ENCODE measurements around the gene MYO9A.
"Not testable (repeated sequence)": the region's sequence is repeated elsewhere in the genome, so short reads cannot be mapped to it uniquely, and the experiment has no call there.

Gene MYO9A

GRCh38 chr15:72086920-72087648 lies 30.9 kb downstream of the MYO9A start:
- no peak for DNase-seq

DNA sequence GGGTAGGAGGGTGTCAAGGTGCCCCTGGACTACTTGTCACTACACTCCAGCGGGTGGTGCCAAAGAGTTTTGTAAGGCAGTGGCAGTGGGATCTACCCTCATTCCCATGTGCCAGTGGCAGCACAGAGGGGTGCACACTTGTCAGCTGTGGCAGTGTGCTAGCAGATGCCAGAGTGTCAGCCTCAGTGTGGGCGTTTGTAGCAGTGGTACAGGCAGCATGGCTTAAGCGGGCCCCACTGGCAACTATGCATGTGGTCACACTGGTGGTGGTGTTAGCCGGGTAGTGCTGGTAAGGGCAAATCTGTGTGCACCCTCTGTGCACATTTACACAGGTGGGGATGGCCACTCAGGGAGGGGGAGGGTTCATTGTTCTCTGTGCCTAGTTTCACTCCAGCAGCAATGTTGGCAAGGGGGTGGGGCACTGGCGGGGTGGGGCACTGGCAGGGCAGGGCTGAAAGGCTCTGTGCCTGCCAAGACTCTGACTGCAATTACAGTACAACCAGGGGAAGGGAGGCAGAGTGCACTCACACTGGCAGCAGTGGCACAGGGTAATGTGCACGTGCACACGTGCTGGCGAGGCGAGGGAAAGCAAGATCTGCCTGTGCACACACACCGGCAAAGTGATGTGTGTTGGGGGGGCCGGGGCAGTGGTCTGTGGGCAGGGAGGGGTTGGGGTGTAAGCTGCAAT lies 31.8 kb downstream of the MYO9A start:
- DNase-seq: no peak

DNA sequence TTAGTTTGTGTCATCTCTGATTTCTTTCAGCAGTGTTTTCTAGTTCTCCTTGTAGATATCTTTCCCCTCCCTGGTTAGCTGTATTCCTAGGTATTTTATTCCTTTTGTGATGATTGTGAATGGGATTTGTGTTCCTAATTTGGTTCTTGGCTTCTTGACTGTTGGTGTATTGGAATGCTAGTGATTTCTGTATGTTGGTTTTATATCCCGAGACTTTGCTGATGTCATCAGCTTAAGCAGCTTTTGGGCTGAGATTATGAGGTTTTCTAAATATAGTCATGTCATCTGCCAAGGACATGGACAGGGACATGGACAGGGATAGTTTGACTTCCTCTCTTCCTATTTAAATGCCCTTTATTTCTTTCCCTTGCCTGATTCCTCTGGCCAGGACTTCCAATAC lies 35.8 kb downstream of the MYO9A start:
- DNase-seq: no peak

GRCh38 chr15:72078887-72079286 lies 39.1 kb downstream of the MYO9A start:
- no peak for DNase-seq

DNA sequence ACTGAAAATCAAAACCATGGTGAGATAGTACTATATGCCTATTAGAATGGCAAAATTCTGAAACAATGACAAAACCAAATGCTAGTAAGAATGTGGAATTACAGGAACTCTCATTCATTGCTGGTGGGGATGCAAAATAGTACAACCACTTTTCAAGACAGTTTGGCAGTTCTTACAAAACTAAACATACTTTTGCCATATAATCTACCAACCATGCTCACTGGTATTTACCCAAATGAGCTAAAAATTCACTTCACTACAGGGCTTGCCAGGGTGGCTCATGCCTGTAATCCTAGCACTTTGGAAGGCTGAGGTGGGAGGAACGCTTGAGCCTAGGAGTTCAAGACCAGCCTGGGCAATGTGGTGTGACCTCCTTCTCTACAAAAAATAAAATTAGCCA lies 40.0 kb downstream of the MYO9A start:
- DNase-seq: no peak

- DNase-seq: no peak
Observed at GRCh38 chr15:72074335-72075060, 43.5 kb downstream of the MYO9A start.

- not testable (repeated sequence) for DNase-seq
Observed at GRCh38 chr15:72071448-72071825, 46.5 kb downstream of the MYO9A start.

DNA sequence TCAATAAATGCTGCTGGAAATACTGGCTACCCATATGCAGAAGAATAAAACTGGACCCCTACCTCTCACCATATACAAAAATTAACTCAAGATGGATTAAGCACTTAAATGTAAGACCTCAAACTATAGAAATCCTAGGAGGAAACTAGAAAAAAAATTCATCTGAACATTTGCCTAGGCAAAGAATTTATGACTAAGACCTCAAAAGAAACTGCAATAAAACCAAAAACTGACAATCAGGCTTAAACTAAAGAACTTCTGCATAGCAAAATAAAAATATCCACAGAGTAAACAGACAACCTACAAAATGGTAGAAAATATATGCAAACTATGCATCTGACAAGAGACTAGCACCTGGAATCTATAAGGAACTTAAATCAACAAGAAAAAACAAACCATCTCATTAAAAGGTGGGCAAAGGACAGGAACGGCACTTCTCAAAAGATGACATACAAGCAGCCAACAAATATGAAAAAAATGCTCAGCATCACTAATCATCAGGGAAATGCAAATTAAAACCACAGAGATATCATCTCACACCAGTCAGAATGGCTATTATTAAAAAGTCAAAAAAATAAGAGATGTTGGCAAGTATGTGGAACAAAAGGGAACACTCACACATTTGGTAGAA lies 47.0 kb downstream of the MYO9A start:
- DNase-seq: no peak

DNA sequence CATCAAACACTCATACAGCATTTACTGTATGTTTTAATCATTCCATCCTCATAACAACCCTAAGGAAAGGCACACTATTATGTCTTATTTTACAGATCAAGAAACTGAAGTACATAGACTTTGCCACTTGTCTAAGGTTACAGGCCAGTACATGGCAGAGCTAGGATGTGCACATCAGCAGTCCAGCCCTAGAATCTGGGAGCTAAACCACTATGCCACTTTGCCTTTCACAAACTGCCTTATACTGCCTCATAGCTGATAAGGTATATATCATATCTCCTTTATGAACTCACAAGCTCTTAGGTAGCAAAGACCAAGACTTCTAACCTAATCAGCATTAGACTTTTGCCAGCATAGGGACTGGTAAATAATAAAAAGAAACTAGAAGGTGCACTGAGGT lies 49.1 kb downstream of the MYO9A start:
- no peak for DNase-seq

- DNase-seq: no peak
Observed at GRCh38 chr15:72065801-72066200, 52.1 kb downstream of the MYO9A start.

DNA sequence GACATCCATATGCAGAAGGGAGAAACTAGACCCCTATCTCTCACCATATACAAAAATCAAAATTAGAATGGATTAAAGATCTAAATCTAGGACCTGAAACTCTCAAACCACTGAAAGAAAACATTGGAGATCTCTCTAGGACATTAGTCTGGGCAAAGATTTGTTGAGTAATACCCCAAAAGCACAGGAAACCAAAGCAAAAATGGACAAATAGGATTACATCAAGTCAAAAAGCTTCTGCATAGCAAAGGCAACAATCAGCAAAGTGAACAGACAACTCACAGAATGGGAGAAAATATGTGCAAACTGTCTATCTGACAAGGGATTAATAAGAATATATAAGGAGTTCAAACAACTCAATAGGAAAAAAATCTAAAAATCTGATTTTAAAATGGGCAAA lies 54.8 kb downstream of the MYO9A start:
- DNase-seq: no peak

DNA sequence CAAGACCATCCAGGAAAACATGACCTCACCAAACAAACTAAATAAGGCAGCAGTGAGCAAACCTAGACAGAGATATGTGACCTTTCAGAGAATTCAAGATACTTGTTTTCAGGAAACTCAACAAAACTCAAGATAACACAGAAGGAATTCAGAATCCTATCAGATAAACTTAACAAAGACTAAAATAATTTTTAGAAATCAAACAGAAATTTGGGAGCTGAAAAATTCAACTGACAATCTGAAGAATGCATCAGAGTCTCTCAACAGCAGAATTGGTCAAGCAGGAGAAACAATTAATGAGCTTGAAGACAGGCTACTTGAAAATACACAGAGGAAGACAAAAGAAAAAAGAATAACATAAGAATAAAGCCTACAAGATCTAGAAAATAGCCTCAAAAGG lies 55.6 kb downstream of the MYO9A start:
- no peak for DNase-seq

- no peak for DNase-seq
Observed at GRCh38 chr15:72060687-72061250, 57.2 kb downstream of the MYO9A start.

DNA sequence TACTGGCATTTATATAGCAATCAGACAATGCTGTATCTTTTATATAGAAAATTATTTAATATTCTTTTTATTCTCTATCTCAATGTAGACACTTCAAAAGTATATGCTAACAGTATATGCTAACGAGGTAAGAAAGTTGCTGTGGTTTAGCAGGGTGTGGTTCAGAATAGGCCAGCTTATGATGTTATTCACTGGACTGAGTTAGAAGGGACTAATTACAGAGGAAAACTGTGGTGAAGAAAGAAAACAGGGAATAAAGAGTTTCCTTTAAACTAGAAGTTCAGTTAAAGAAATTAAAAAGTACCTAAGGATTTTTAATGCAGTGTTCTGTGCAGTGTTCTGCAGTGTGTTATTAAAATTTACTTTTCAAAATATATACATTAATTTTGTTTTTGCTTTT lies 59.4 kb downstream of the MYO9A start:
- DNase-seq: no peak

DNA sequence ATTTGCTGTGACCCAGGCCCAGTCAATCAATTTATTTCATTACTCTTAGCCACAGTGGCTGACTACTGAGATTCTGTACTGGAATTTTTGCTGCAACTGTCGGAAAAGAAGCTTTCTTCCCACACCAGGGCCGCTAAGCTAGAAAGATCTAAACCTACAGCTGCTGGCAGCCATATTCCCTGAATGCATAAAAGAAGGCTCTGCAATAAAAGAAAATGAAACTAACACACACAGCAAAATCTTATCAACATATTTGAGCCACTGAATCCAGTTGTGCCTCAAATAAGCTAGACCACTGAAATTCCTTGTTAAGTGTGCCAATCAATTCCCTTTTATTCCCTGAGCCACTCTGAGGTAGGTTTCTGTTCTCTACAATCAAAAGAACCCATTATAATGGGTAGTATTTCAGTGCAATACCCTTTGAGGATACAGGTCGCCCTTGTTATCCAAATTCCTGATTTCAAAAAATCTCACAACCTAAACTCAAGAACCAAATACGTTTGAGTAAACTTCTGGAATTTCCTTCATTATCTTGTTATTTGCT lies 60.3 kb downstream of the MYO9A start:
- DNase-seq: no peak

- DNase-seq: not testable (repeated sequence)
Observed at GRCh38 chr15:72056217-72056616, 61.7 kb downstream of the MYO9A start.

DNA sequence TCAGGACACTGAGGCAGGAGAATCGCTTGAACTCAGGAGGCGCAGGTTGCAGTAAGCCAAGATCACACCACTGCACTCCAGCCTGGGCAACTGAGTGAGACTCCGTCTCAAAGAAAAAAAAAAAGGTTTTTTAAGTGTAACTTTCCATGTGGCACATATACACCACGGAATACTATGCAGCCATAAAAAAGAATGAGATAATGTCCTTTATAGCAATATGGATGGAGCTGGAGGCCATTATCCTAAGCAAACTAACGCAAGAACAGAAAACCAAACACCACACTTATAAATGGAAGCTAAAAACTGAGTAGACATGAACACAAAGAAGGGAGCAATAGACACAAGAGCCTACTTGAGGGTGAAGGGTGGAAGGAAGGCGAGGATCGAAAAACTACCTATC lies 64.7 kb downstream of the MYO9A start:
- not testable (repeated sequence) for DNase-seq

DNA sequence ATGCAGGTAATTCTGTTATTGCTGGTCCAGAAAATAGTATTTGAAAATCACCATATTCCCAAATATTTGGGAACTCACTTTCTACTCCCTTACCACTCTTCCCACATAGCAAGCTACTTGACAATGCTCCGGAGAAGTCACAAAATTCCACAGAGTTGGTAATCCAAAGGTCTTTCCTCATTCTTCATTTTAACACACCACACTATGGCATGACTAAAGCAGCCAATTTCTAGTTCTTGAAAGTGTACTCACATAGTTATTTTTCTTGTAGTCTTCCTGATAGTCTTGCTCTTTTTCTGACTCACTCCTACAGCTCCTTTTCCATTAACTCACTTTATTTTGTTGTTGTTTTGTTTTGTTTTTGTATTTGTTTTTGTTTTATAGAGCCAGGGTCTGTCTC lies 67.2 kb downstream of the MYO9A start:
- DNase-seq: no peak

DNA sequence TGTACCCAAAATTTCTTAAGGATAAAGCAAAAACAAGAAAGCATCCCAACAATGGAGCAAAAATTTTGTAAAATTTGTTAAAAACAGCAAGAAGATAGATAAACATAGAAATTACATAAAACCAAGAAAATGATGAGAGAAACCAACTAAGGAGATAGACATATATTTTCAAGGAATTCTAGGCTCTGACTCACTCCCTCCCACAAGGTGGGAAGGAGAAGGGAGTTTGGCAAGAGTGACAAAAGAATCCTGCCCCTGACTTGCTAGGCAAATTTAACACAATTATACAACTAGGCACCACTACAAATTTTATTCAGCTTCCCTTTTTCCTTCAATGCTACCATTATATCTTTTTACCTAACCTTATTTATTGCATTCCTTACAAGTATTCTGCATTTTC lies 70.9 kb downstream of the MYO9A start:
- no peak for DNase-seq

DNA sequence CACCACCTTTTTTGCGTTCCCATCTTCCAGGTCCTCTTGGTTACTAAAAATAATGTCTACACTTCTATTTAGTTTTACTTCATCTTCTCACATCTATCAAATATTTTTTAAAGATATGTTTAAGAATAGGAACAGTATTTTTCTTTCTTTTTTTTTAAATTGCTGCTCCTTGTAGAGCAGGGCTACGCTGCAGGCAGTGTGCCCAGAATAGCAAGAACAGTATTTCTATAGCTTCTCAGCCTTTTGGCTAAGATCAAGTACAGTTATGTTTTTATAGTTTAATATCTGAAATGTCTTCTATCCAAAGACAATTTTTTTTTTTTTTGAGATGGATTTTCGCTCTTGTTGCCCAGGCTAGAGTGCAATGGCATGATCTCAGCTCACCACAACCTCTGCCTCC lies 73.0 kb downstream of the MYO9A start:
- no peak for DNase-seq

DNA sequence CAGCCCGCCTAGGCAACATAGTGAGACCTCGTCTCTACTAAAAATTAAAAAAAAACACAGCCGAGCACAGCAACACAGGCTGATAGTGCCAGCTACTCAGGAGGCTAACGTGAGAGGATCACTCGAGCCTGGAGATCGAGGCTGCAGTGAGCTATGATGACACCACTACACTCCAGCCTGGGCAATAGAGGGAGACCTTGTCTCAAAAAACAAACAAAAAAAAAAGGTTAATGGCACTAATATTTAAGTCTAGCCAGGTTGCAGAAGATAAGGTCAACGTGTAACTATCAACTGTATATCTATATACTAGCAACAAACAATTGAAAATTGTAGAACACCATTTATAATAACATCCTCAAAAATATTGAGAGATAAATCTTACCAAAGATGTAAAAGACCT lies 75.1 kb downstream of the MYO9A start:
- DNase-seq: no peak

GRCh38 chr15:72042054-72042453 lies 75.9 kb downstream of the MYO9A start:
- DNase-seq: no peak

DNA sequence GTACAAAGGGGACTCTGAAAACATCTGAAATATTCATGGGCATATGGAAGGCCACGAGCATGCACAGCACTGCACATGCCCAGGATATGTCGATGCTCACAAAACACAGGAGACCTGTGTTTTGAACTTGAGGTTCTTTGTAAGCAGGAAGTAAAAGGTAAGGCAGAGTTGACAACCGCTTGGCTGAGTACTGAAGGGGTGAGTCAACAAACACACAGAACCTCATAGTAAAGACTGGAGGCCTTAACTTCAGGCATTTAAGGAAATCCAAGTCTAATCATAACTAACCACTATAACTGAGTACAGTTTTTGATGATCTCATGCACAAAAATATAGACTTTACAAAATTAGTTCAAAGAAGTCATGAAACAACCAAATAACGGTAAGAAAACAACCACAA lies 80.6 kb downstream of the MYO9A start:
- no peak for DNase-seq

Data from NCI-H446 (cell line).